CD4-positive, alpha-beta T cell treated with Interferon alpha-2 for 1 hour (primary cell): Measurements from ENCODE around the gene PPM1N.

Experiments
- DNase-seq, 2 donors: peaks; one replicate each; pipeline ENCODE4 v3.0.0-alpha.2; 2020 to 2022

Gene PPM1N

DNA sequence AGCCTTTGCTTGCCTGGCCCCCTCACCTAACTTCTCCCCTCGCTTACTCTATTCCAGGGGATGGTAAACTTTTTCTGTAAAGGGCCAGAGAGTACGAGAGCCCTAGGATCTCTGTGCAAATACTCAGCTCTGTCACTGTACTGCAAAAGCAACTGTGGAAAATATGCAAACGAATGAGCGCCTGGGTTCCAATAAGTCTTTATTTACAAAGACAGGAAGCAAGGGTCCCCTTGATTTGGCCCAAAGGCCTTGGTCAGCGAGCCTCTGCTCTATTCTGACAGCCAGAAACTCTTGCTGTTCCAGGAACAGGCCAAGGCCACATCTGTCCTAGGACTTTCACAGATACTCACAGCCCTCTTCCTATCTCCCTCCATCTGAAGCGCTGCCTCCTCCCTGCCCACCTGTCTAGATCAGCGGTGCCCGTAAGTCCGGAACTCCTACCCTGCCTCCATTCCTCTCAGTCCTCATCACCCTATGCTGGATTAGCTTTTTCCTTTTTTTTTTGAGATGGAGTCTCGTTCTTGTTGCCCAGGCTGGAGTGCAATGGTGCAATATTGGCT is 49.0 kb downstream of the PPM1N start:
- DNase-seq, result no peak

DNA sequence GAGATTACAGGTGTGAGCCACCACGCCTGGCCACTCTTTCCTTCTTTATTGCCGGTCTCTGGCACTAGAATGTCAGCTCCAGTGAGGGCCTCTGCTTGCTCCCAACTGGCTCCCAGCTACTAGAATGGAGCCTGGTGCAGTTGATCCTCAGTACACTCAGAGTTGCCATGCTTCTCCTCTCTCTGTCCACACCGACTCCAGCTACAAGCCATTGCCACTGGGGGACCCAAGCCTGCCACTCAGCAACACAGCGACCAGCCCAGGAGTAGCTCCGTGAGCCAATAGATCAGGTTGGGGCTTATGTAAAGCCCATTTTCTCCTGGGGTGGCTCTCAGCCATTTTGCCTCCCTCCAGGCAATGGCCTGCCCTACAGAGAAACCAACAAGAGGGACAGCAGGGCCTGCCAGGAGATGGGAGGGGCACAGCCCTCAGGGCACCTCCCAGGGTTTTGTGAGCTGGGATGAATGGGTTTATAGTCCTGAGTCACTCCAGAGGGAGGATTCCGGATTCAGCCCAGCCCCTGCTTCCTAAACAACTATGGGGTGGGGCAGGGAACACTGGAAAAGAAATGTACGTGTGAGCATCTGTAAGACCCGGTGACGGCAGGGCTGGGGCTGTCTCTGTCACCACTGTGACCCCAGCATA is 49.8 kb downstream of the PPM1N start:
- DNase-seq, result no peak
